Osteoblast (primary cell): ENCODE data around the gene FMC1. TPM values are rescaled to one million over a fixed set of nuclear protein-coding genes. Genes with fewer than 3 reads are reported as not detected.

Source experiments
- DNase-seq: peaks from one replicate; pipeline ENCODE4 v3.0.0; 2011; ENCODE audit warnings: low spot score, mixed read lengths; ENCODE audit not compliant: insufficient read length; ENCODE audit errors: missing footprints
- H2AFZ ChIP-seq: 2 replicates; pipeline ENCODE4 v1.6.0; 2011; ENCODE audit warnings: mild to moderate bottlenecking, low read length
- H3K27ac ChIP-seq: 2 replicates; pipeline ENCODE4 v1.5.1; 2011; ENCODE audit warnings: mild to moderate bottlenecking, low read depth, low read length, moderate library complexity
- H3K27me3 ChIP-seq: 2 replicates; pipeline ENCODE4 v1.6.0; 2012; ENCODE audit warnings: mild to moderate bottlenecking, control low read depth, inconsistent platforms, low read length, moderate library complexity; ENCODE audit not compliant: insufficient read depth
- H3K36me3 ChIP-seq: 2 replicates; pipeline ENCODE4 v1.5.1; 2011; ENCODE audit warnings: mild to moderate bottlenecking, low read length, control low read depth, moderate library complexity; ENCODE audit not compliant: insufficient read depth
- H3K4me1 ChIP-seq: 2 replicates; pipeline ENCODE4 v1.5.1; 2011; ENCODE audit warnings: mild to moderate bottlenecking, low read length, control low read depth, moderate library complexity; ENCODE audit not compliant: insufficient read depth
- H3K4me2 ChIP-seq: 2 replicates; pipeline ENCODE4 v1.6.0; 2011; ENCODE audit warnings: mild to moderate bottlenecking, low read length; ENCODE audit not compliant: insufficient read depth
- H3K4me3 ChIP-seq: fragments of 200-600 bp; sonication (generic); 3 replicates; pipeline ENCODE4 v1.5.1; 2012; ENCODE audit warnings: mild to moderate bottlenecking, low read length, inconsistent platforms; ENCODE audit not compliant: insufficient read depth
- H3K79me2 ChIP-seq: 2 replicates; pipeline ENCODE4 v1.6.0; 2012; ENCODE audit warnings: mild to moderate bottlenecking, low read length, control low read depth, inconsistent platforms; ENCODE audit not compliant: insufficient read depth
- H3K9me3 ChIP-seq: 2 replicates; pipeline ENCODE4 v1.5.1; 2011; ENCODE audit warnings: low read depth, low read length, control low read depth
- H4K20me1 ChIP-seq: 2 replicates; pipeline ENCODE4 v1.6.0; 2012; ENCODE audit warnings: mild to moderate bottlenecking, low read length, control low read depth; ENCODE audit not compliant: insufficient read depth
- CTCF ChIP-seq: IDR thresholded peaks from 2 replicates; pipeline ENCODE4 v1.5.1; 2011; ENCODE audit warnings: mild to moderate bottlenecking, low read depth, low read length, moderate library complexity; ENCODE audit errors: extremely low read depth
- total RNA-seq: library from RNA; depleted of rRNA; stranded (reverse); fragments of >200 nt; gene quantifications from 2 replicates; pipeline ENCODE4 v1.2.3, GENCODE V29; 2012

FMC1 gene
- total RNA-seq, 1 donor, result 9.0 TPM

DNA sequence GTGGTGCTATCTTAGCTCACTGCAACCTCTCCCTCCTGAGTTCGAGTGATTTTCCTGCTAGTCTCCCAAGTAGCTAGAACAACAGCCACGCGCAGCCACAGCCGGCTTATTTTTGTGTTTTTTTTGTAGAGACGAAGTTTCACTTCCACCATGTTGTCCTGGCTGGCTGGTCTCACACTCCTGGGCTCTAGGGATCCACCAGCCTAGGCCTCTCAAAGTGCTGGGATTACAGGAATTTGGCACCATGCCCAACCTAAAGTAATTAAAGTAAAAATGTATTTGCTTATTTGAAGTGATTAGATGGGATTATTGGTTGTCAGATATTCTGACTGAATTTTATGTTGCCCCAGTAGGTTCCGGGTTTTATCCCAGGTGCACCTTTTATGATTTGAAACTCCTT lies 41.3 kb downstream of the FMC1 start:
- H4K20me1 ChIP-seq, result peaks cover 2% of the 10 kb centered on the region
- H3K79me2 ChIP-seq, result peaks cover 72% of the 10 kb centered on the region
- DNase-seq, result no peak
- H3K4me3 ChIP-seq, result no peak overlapping the region
- H3K36me3 ChIP-seq, result peaks cover 37% of the 10 kb centered on the region
- no peaks in the 10 kb centered on the region for H3K4me1 ChIP-seq
- TF ChIP-seq CTCF, result no peak
- no peak overlapping the region for H3K4me2 ChIP-seq
- no peaks in the 10 kb centered on the region for H3K27me3 ChIP-seq
- no peak overlapping the region for H2AFZ ChIP-seq
- H3K9me3 ChIP-seq, result no peaks in the 10 kb centered on the region
- H3K27ac ChIP-seq, result no peak overlapping the region

DNA sequence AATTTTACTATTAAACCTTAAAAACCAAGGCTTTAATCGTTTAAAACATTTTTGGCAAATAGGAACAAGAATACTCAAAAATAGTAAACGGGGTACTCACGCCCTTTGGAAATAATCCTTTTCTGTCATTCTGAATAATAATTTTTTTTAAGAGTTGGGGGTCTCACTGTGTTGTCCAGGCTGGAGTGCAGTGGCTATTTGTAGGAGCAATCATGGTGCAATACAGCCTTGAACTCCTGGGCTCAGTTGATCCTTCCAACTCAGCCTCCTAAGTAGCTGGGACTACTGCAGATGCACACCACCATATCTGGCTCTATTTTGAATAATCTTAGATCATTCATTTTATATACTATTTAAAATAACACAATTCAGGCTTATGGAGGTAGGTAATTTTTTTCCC lies 43.5 kb downstream of the FMC1 start:
- Histone ChIP-seq H4K20me1 (peaks cover 2% of the 10 kb centered on the region), H3K27me3 (no peaks in the 10 kb centered on the region), H3K36me3 (peaks cover 24% of the 10 kb centered on the region), H3K27ac (no peak overlapping the region), H3K4me3 (no peak overlapping the region), H2AFZ (no peak overlapping the region), H3K4me1 (no peaks in the 10 kb centered on the region), H3K4me2 (no peak overlapping the region), H3K9me3 (no peaks in the 10 kb centered on the region), H3K79me2 (peaks cover 79% of the 10 kb centered on the region)
- TF ChIP-seq CTCF, result no peak
- no peak for DNase-seq

- H3K4me1 ChIP-seq, result no peaks in the 10 kb centered on the region
- H4K20me1 ChIP-seq, result peaks cover 9% of the 10 kb centered on the region
- no peak overlapping the region for H3K27ac ChIP-seq
- H3K79me2 ChIP-seq, result peaks cover 85% of the 10 kb centered on the region
- no peak overlapping the region for H3K4me3 ChIP-seq
- H3K9me3 ChIP-seq, result no peaks in the 10 kb centered on the region
- H3K36me3 ChIP-seq, result peaks cover 19% of the 10 kb centered on the region
- no peak overlapping the region for H2AFZ ChIP-seq
- DNase-seq, result peak; percentile 3
- TF ChIP-seq CTCF, result no peak
- H3K4me2 ChIP-seq, result no peak overlapping the region
- no peaks in the 10 kb centered on the region for H3K27me3 ChIP-seq
These were observed 46.5 kb downstream of the FMC1 start for GRCh38 chr7:139387594-139387993.

- Histone ChIP-seq H3K36me3 (peaks cover 19% of the 10 kb centered on the region), H3K4me3 (no peak overlapping the region), H3K79me2 (peaks cover 90% of the 10 kb centered on the region), H3K4me1 (no peaks in the 10 kb centered on the region), H3K27me3 (no peaks in the 10 kb centered on the region), H3K4me2 (no peak overlapping the region), H4K20me1 (peaks cover 11% of the 10 kb centered on the region), H3K27ac (no peak overlapping the region), H2AFZ (no peak overlapping the region), H3K9me3 (no peaks in the 10 kb centered on the region)
- DNase-seq, result no peak
- no peak for TF ChIP-seq CTCF
These were observed 48.0 kb downstream of the FMC1 start for GRCh38 chr7:139389091-139389490.
